KMS-11 (cell line): ENCODE measurements around the gene IFT80.

Source experiments
- H2AFZ ChIP-seq: fragments of 200-600 bp; sonication (generic); 2 replicates; pipeline ENCODE4 v1.6.1; 2016; ENCODE audit warnings: antibody characterized with exemption, mixed run types, low read depth
- H3K27ac ChIP-seq: fragments of 200-600 bp; sonication (generic); 2 replicates; pipeline ENCODE4 v1.6.1; 2016; ENCODE audit warnings: mild to moderate bottlenecking, mixed run types
- H3K27me3 ChIP-seq: fragments of 200-600 bp; sonication (generic); 2 replicates; pipeline ENCODE4 v1.6.1; 2017; ENCODE audit warnings: mild to moderate bottlenecking, low read depth, mixed run types, moderate library complexity; ENCODE audit not compliant: insufficient read depth
- H3K36me3 ChIP-seq: fragments of 200-600 bp; sonication (generic); 2 replicates; pipeline ENCODE4 v1.6.1; 2017; ENCODE audit warnings: mild to moderate bottlenecking, mixed run types; ENCODE audit not compliant: insufficient read depth
- H3K4me1 ChIP-seq: fragments of 200-600 bp; sonication (generic); 2 replicates; pipeline ENCODE4 v1.6.1; 2016; ENCODE audit warnings: mild to moderate bottlenecking, low read depth, mixed run types; ENCODE audit not compliant: poor library complexity, severe bottlenecking
- H3K4me2 ChIP-seq: fragments of 200-600 bp; sonication (generic); 2 replicates; pipeline ENCODE4 v1.7.0; 2016; ENCODE audit warnings: mild to moderate bottlenecking, mixed run types
- H3K4me3 ChIP-seq: fragments of 200-600 bp; sonication (generic); IDR thresholded peaks from 2 replicates; pipeline ENCODE4 v1.6.1; 2017; ENCODE audit warnings: low read depth, low read length, mixed read lengths; ENCODE audit not compliant: insufficient read depth
- H3K79me2 ChIP-seq: fragments of 200-600 bp; sonication (generic); 2 replicates; pipeline ENCODE4 v1.6.1; 2016; ENCODE audit warnings: low read depth, mixed run types; ENCODE audit not compliant: insufficient read depth
- H3K9ac ChIP-seq: fragments of 200-600 bp; sonication (generic); 2 replicates; pipeline ENCODE4 v1.6.1; 2016; ENCODE audit warnings: mild to moderate bottlenecking, mixed run types
- H4K20me1 ChIP-seq: fragments of 200-600 bp; sonication (generic); 2 replicates; pipeline ENCODE4 v1.6.1; 2016; ENCODE audit warnings: mild to moderate bottlenecking, mixed run types; ENCODE audit not compliant: insufficient read depth
- CTCF ChIP-seq: fragments of 200-600 bp; sonication (generic); conservative IDR thresholded peaks from 2 replicates; pipeline ENCODE4 v1.6.1; 2017; ENCODE audit warnings: low read depth, mild to moderate bottlenecking, antibody characterized with exemption, low read length, moderate library complexity, mixed read lengths

IFT80 gene

GRCh38 chr3:160355826-160356225, 43.2 kb downstream of the IFT80 start:
- Histone ChIP-seq H4K20me1 (no peaks in the 10 kb centered on the region), H2AFZ (no peak overlapping the region), H3K4me2 (no peak overlapping the region), H3K4me3 (no peak overlapping the region), H3K79me2 (no peaks in the 10 kb centered on the region), H3K27me3 (no peaks in the 10 kb centered on the region), H3K36me3 (no peaks in the 10 kb centered on the region), H3K4me1 (no peaks in the 10 kb centered on the region), H3K9ac (no peak overlapping the region), H3K27ac (no peak overlapping the region)
- TF ChIP-seq CTCF: no peak

- no peak overlapping the region for H3K9ac ChIP-seq
- no peak overlapping the region for H2AFZ ChIP-seq
- no peak for TF ChIP-seq CTCF
These were observed 52.5 kb downstream of the IFT80 start for GRCh38 chr3:160346511-160346910.

GRCh38 chr3:160343132-160343531, 55.9 kb downstream of the IFT80 start:
- Histone ChIP-seq H3K4me1 (no peaks in the 10 kb centered on the region), H3K4me2 (no peak overlapping the region), H3K79me2 (no peaks in the 10 kb centered on the region), H3K27ac (no peak overlapping the region), H3K36me3 (no peaks in the 10 kb centered on the region), H3K27me3 (no peaks in the 10 kb centered on the region), H3K9ac (no peak overlapping the region), H2AFZ (no peak overlapping the region), H4K20me1 (no peaks in the 10 kb centered on the region), H3K4me3 (no peak overlapping the region)
- peak; percentile 67; the same call in 1 of the 2 replicates for TF ChIP-seq CTCF

More at GRCh38 chr3:160346511-160346910, 52.5 kb downstream of the IFT80 start:
- Histone ChIP-seq H4K20me1 (no peaks in the 10 kb centered on the region), H3K36me3 (no peaks in the 10 kb centered on the region), H3K27me3 (no peaks in the 10 kb centered on the region), H3K4me3 (no peak overlapping the region), H3K4me2 (no peak overlapping the region), H3K27ac (no peak overlapping the region), H3K4me1 (no peaks in the 10 kb centered on the region), H3K79me2 (no peaks in the 10 kb centered on the region)

GRCh38 chr3:160340351-160340750, 58.7 kb downstream of the IFT80 start:
- Histone ChIP-seq H4K20me1 (no peaks in the 10 kb centered on the region), H3K4me3 (no peak overlapping the region), H3K4me1 (no peaks in the 10 kb centered on the region), H3K27ac (no peak overlapping the region), H3K79me2 (no peaks in the 10 kb centered on the region), H2AFZ (no peak overlapping the region), H3K36me3 (no peaks in the 10 kb centered on the region), H3K4me2 (no peak overlapping the region), H3K27me3 (no peaks in the 10 kb centered on the region), H3K9ac (no peak overlapping the region)
- no peak for TF ChIP-seq CTCF
